Common myeloid progenitor, CD34-positive (primary cell): ENCODE data around the gene HTRA3.
A peak's percentile ranks its signal among the peaks of the same experiment; 100 is the strongest.
"Not testable (repeated sequence)": the region's sequence is repeated elsewhere in the genome, so short reads cannot be mapped to it uniquely, and the experiment has no call there.

Source experiments
- CTCF ChIA-PET: fragments of 350-600 bp; sonication (Branson Sonifier 250); formaldehyde crosslinking; loops from one replicate; lab custom pipeline; 2021; ENCODE audit warnings: antibody characterized with exemption; lab: Charles Lee
- POLR2A ChIA-PET: fragments of 350-600 bp; sonication (Branson Sonifier 250); formaldehyde crosslinking; loops from one replicate; lab custom pipeline; 2021; ENCODE audit warnings: antibody characterized with exemption; lab: Charles Lee
- DNase-seq, 3 donors: peaks; one replicate each; pipeline versions ENCODE4 v3.0.0 to v3.0.0-alpha.2; 2013
- H3K27ac ChIP-seq, 2 experiments: 1 replicate in 1 of 2; 2 replicates in 1 of 2; pipeline ENCODE4 v1.7.0; 2013; ENCODE audit warnings: inconsistent platforms in 2 of 2, low read length in 2 of 2, mild to moderate bottlenecking in 2 of 2, low read depth in 1 of 2, moderate library complexity in 1 of 2; ENCODE audit not compliant: severe bottlenecking in 2 of 2, insufficient read depth in 1 of 2, poor library complexity in 1 of 2
- H3K27me3 ChIP-seq, 5 experiments: replicated peaks in 2 of 5; 1 replicate in 3 of 5; 2 replicates in 2 of 5; pipeline versions ENCODE4 v1.6.1 to v1.7.0; 2013; ENCODE audit warnings: low read length in 4 of 5, mild to moderate bottlenecking in 2 of 5, moderate library complexity in 2 of 5, inconsistent platforms in 1 of 5; ENCODE audit not compliant: insufficient read depth in 5 of 5, control insufficient read depth in 4 of 5
- H3K36me3 ChIP-seq, 4 experiments: 1 replicate in 2 of 4; 2 replicates in 2 of 4; pipeline versions ENCODE4 v1.6.1 to v1.7.0; 2013; ENCODE audit warnings: low read length in 3 of 4, control low read depth in 1 of 4, mild to moderate bottlenecking in 1 of 4; ENCODE audit not compliant: control insufficient read depth in 4 of 4, insufficient read depth in 4 of 4
- H3K4me1 ChIP-seq, 4 experiments: 1 replicate in 3 of 4; 2 replicates in 1 of 4; pipeline versions ENCODE4 v1.6.1 to v1.7.1; 2013; ENCODE audit warnings: low read length in 3 of 4, mild to moderate bottlenecking in 3 of 4, control low read depth in 1 of 4, inconsistent platforms in 1 of 4, moderate library complexity in 1 of 4; ENCODE audit not compliant: control insufficient read depth in 4 of 4, insufficient read depth in 4 of 4; ENCODE audit errors: control extremely low read depth in 1 of 4
- H3K4me3 ChIP-seq, 7 experiments: 1 replicate in 4 of 7; 2 replicates in 3 of 7; pipeline versions ENCODE4 v1.5.1 to v1.7.0; 2013; ENCODE audit warnings: mild to moderate bottlenecking in 7 of 7, low read length in 6 of 7, moderate library complexity in 6 of 7, inconsistent platforms in 2 of 7, low read depth in 2 of 7, control low read depth in 1 of 7; ENCODE audit not compliant: insufficient read depth in 4 of 7, control insufficient read depth in 1 of 7; ENCODE audit errors: extremely low read depth in 1 of 7
- H3K9me3 ChIP-seq, 5 experiments: 1 replicate in 4 of 5; 2 replicates in 1 of 5; pipeline versions ENCODE4 v1.6.1 to v1.7.1; 2013; ENCODE audit warnings: low read length in 4 of 5, mild to moderate bottlenecking in 2 of 5, inconsistent platforms in 1 of 5, low read depth in 1 of 5, moderate library complexity in 1 of 5; ENCODE audit not compliant: control insufficient read depth in 4 of 5, insufficient read depth in 2 of 5; ENCODE audit errors: control extremely low read depth in 1 of 5
- WGBS: methylation state at CpG from one replicate; pipeline ENCODE4 v1.1.5; 2013; ENCODE audit not compliant: insufficient coverage; 5-methylcytosine and 5-hydroxymethylcytosine counted together

The HTRA3 gene

DNA sequence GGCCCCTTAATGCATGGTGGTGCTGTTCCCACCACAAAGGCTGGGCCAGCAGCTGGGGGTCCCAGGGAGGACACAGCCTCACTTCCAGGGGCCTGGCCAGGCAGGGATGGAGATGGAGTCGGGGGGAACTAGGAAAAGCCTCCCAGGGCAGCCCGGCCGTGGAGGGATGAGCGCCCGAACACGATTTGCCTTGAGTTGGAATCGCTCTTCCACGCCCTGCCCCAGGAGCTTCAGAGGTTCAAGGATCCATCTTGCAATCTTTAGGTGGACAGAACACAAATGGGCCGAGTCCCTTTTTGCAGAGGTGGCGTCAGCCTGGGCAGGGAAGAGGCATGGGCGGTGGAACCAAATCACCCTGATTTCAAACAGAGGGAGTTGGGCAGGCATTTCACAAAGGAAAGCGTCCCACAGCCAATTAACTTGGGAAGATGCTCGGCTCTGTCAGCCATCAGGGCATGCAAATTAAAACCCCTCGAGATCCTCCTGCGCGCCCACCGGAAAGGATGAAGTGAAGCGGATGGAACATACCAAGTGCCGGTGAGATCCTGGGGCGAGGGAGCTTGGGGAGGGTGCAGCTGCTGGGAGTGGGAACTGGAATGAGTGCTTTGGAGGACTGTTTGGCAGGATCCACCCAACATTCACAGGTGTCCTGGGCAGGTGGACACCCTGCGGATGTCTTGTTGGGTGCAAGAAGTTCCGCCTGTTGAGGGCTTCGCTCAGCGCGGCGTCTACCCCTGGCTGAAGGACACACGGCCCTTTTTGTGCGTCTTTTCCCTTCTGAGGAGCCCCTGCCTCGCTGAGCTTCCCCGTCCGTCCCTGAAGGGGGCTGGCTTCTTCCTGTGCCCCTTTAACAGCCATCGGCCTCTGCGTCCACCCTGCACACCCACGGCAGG, 75.7 kb downstream of the HTRA3 start:
- Histone ChIP-seq H3K27me3 (no peaks in the 10 kb centered on the region), H3K4me1 (peaks cover 0 to 14% (median 8%) of the 10 kb centered on the region in 4 experiments), H3K36me3 (no peaks in the 10 kb centered on the region), H3K27ac (no peak overlapping the region), H3K9me3 (no peaks in the 10 kb centered on the region), H3K4me3 (no peak overlapping the region)
- WGBS: 94% methylated on average over 29 of the region's 34 CpGs
- no peak for DNase-seq
- POLR2A ChIA-PET: no interaction called here
- CTCF ChIA-PET: interaction anchor here (0.9 to 1.6 kb wide), 2 partner anchors 57 to 69 kb away, joined by 3 to 5 read pairs; no protein-coding TSS in a partner anchor

GRCh38 chr4:8345946-8346814, 76.6 kb downstream of the HTRA3 start:
- Histone ChIP-seq H3K4me3 (no peak overlapping the region), H3K27me3 (no peaks in the 10 kb centered on the region), H3K9me3 (no peaks in the 10 kb centered on the region), H3K27ac (no peak overlapping the region), H3K36me3 (no peaks in the 10 kb centered on the region), H3K4me1 (peaks cover 0 to 14% (median 8%) of the 10 kb centered on the region in 4 experiments)
- POLR2A ChIA-PET: no interaction called here
- no peak for DNase-seq
- CTCF ChIA-PET: interaction anchor here (1.6 kb wide), 1 partner anchor 63 kb away, joined by 3 read pairs; no protein-coding TSS in a partner anchor
- 94% methylated on average over 37 of the region's 39 CpGs for WGBS

DNA sequence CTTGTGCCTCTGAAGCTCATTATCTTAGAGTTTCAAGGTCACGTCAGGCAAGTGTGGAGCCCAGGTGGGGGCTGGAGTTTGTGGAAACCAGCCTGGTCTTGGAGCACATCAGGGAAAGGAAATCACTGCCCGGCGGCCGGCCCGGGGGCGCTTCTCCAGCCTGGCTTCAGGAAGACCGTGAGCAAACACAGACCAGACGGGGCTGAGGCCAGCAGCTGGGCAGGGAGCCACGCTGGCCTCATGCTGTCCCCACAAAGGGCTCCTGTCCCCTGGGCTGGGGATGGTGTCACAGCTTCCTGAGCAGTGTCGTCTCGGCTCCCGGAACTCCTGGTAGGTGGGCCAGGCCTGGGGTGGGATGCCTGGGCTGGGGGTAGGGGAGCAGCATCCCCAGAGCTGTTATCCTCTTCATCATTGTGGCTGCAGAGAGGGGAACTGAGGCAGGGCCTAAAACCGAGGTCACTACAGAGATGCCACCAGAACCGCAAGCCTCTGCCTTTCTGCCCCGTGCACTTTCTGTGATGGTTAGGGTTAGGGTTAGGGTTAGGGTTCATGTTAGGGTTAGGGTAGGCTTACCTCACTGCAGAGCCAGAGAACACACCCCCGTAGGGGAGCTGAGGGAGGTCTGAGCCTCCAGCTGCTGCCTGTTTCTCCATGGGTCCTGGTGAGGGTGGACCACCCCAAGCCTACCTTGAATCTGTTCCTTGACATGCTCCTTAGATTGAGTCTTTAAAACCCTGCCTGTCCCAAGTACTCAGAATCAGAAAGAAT, 77.5 kb downstream of the HTRA3 start:
- Histone ChIP-seq H3K27me3 (no peaks in the 10 kb centered on the region), H3K36me3 (no peaks in the 10 kb centered on the region), H3K27ac (no peak overlapping the region), H3K4me3 (no peak overlapping the region), H3K4me1 (peaks cover 0 to 14% (median 8%) of the 10 kb centered on the region in 4 experiments), H3K9me3 (no peaks in the 10 kb centered on the region)
- ChIA-PET POLR2A (no interaction called here), CTCF (interaction anchor here (0.6 to 1.6 kb wide), 4 partner anchors 36 to 81 kb away, joined by 3 to 5 read pairs (median 3); no protein-coding TSS in a partner anchor)
- WGBS: 94% methylated on average over 14 of the region's 16 CpGs
- DNase-seq: no peak

GRCh38 chr4:8347660-8348059, 78.1 kb downstream of the HTRA3 start:
- no peaks in the 10 kb centered on the region for H3K27me3 ChIP-seq
- DNase-seq: peak in 1 of 3 donors; percentile 14
- ChIA-PET POLR2A (no interaction called here), CTCF (interaction anchor here (0.8 to 1.6 kb wide), 4 partner anchors 13 to 81 kb away, joined by 3 to 5 read pairs (median 3); no protein-coding TSS in a partner anchor)
- no peak overlapping the region for H3K27ac ChIP-seq
- H3K36me3 ChIP-seq: no peaks in the 10 kb centered on the region
- peaks cover 0 to 14% (median 8%) of the 10 kb centered on the region in 4 experiments for H3K4me1 ChIP-seq
- H3K9me3 ChIP-seq: no peaks in the 10 kb centered on the region
- WGBS: 81% methylated on average over 6 of the region's 7 CpGs
- H3K4me3 ChIP-seq: no peak overlapping the region

DNA sequence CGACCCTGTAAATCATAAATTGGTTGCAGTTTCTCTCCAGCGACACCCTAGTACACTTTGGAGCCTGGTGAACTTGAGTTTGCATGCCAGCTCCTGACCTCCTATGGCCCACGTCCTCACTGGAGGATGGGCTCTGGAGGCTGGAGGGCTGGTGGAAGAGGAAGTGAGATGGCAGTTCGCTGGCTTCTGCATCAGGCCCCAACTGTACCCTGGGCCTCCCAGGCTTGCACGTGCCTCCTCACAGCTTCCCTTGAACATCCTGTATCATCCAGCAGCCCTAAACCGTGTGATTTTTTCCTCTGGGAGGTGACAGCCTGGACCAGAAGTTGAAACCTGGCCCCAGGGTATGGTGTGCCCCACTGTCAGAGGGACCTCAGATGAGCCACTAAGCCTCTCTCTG, 78.5 kb downstream of the HTRA3 start:
- no peaks in the 10 kb centered on the region for H3K9me3 ChIP-seq
- 28% methylated on average over 6 of the region's 6 CpGs for WGBS

GRCh38 chr4:8349236-8349635, 79.7 kb downstream of the HTRA3 start:
- DNase-seq, H3K27me3 ChIP-seq, H3K4me3 ChIP-seq, H3K27ac ChIP-seq, POLR2A ChIA-PET, H3K36me3 ChIP-seq, H3K9me3 ChIP-seq: not testable (repeated sequence)
- H3K4me1 ChIP-seq: peaks cover 0 to 15% (median 8%) of the 10 kb centered on the region in 4 experiments
- CTCF ChIA-PET: interaction anchor here (0.8 kb wide), 1 partner anchor 49 kb away, joined by 3 read pairs; no protein-coding TSS in a partner anchor
- WGBS: 93% methylated on average over 9 of the region's 11 CpGs

More for the DNA sequence above, 78.5 kb downstream of the HTRA3 start:
- ChIA-PET CTCF (interaction anchor here (0.8 to 1.4 kb wide), 3 partner anchors 13 to 82 kb away, joined by 3 to 5 read pairs (median 3); no protein-coding TSS in a partner anchor), POLR2A (no interaction called here)
- peaks cover 0 to 14% (median 8%) of the 10 kb centered on the region in 4 experiments for H3K4me1 ChIP-seq
- no peaks in the 10 kb centered on the region for H3K27me3 ChIP-seq
- H3K27ac ChIP-seq: no peak overlapping the region
- H3K36me3 ChIP-seq: no peaks in the 10 kb centered on the region
- H3K4me3 ChIP-seq: no peak overlapping the region
- DNase-seq: peak; percentile 29 to 81 (median 77)
